NCI-H460 (cell line): ENCODE data around the gene PRKRIP1. TPM values are rescaled to one million over a fixed set of nuclear protein-coding genes. Genes with fewer than 3 reads are reported as not detected.
A peak's percentile ranks its signal among the peaks of the same experiment; 100 is the strongest.
"Not testable (repeated sequence)": the region's sequence is repeated elsewhere in the genome, so short reads cannot be mapped to it uniquely, and the experiment has no call there.

ENCODE experiments used
- DNase-seq: peaks from one replicate; pipeline ENCODE4 v3.0.0-alpha.2; 2016; ENCODE audit warnings: low read depth; ENCODE audit errors: extremely low read depth
- total RNA-seq: library from RNA; depleted of rRNA; stranded (reverse); fragments of >200 nt; shearing (Covaris generic); gene quantifications from 2 replicates; pipeline ENCODE4 v1.2.3, GENCODE V29; 2014

PRKRIP1 gene
- total RNA-seq, 1 experiment from 2014 or later = 17.4 TPM

DNA sequence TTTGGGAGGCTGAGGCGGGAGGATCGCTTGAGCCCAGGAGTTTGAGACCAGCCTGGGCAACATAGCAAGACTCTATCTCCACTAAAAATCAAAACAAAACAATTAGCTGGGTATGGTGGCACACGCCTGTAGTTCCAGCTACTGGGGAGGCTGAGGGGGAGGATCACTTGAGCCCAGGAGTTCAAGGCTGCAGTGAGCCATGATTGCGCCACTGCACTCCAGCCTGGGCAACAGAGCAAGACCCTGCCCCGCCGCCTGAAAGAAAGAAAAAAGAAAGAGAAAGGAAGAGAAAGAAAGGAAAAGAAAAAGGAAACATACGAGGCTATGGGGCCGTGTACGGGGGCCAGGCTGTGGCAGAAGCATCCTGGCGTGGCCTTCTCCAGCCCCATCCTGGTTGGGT, 58.8 kb downstream of the PRKRIP1 start:
- DNase-seq = not testable (repeated sequence)

DNA sequence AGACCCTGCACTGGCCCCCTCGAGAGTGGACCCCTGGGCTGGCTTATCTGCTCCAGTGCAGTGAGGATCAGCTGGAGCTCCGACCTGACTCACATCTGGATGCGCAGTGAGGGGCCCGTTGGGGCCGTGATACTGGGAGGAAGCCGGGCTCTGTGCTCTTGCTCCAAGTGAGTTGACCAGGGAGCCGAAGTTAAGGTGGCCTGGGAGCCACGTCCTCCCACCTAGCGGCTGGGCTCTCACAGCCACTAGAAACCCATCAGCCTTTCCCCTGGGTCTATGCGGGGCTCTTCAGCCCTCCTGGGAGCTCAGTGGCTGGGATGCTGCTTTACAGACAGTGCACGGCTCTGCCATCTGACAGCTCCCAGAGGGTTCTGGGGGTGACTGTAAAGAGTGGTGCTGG, 59.4 kb downstream of the PRKRIP1 start:
- DNase-seq = no peak

DNA sequence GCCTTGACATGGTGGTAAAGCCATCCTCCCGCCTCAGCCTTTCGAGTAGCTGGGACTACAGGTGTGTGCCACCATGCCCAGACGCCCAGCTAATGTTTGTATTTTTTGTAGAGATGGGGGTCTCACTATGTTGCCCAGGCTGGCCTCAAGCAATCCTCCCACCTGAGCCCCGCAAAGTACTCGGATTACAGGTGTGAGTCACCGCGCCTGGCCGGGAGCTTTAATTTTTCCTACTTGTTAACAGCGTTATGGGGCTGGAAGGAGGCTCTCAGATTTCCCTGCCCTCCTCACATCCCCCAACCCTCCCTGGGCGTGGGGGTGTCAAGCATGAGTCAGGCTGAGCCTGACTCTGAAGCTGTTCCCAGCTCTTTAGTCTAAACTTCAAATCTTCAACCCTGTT, 60.2 kb downstream of the PRKRIP1 start:
- no peak for DNase-seq

DNA sequence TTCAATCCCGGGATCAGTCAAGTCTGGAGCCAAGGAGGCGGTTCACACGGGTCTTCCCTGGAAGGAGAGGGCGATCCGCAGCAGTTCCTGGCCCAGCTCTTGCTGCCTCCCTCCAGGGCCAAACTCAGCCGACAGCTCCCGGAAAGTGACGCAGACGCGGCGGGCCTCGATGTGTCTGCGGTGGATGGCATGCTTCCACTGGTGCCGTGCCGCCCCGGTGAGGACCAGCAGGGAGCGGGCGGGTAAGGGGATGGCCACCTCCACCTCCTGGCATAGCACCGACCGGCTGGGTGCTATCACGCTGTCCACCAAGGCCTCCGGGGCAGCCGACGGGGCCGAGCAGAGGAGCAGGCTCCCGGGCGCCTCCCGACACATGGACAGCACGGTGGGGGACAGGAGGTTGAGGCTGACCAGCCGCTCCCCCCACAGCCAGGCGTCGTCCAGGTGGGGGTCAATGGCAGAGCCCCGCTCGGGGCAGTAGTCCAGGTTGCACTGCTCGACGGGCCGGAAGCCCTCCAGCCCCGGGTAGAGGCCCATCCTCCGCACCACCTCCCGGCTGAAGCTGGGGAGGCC, 61.3 kb downstream of the PRKRIP1 start:
- DNase-seq = no peak

DNA sequence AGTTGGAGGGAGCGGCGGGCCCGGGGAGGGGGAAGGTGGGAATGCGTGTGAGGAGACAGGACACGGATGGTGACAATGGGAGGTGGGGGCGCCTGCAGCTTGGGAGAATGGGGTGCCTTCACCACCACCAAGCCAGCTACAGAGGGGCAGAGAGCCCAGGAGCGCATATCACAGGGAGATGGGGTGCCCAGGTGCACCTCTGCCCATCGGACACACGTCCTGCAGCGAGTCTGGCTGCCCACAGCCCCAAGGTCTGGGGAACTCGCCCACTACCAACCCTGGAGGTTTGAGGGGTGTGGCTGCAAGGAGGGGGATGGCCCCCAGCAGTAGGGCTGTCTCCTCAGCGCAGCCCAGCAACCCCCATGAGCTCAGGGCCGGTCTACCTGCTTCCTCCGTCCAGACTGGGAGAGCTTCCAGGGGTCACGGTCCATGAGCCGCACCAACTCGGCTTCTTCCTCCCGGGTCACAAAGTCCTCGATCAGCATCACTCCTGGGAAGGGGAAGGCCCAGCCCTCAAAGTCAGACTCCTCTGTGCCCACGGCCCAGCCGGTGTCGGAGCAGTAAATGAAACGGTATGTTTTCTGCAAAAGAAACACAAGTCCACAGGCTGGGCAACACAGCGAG, 63.2 kb downstream of the PRKRIP1 start:
- no peak for DNase-seq

DNA sequence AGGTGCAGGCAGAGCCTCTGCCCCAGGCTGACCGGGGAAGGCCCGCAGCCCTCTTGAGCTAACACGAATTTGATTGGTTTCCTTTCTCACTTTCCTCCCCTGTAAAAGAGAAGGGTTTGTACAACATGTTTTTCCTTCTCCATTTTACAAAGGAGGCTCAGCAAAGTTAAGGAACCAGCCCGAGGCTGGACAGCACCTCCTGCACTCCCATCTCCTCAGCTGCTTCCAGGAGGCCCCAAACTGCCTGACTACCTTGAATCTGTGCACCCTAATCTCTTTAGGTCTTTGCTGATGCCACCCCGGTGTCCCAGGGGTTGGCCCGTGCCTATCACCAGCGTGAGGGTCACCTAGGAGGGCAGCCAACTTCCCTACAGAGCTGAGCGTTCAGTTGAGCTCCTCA, 64.3 kb downstream of the PRKRIP1 start:
- DNase-seq = no peak

DNA sequence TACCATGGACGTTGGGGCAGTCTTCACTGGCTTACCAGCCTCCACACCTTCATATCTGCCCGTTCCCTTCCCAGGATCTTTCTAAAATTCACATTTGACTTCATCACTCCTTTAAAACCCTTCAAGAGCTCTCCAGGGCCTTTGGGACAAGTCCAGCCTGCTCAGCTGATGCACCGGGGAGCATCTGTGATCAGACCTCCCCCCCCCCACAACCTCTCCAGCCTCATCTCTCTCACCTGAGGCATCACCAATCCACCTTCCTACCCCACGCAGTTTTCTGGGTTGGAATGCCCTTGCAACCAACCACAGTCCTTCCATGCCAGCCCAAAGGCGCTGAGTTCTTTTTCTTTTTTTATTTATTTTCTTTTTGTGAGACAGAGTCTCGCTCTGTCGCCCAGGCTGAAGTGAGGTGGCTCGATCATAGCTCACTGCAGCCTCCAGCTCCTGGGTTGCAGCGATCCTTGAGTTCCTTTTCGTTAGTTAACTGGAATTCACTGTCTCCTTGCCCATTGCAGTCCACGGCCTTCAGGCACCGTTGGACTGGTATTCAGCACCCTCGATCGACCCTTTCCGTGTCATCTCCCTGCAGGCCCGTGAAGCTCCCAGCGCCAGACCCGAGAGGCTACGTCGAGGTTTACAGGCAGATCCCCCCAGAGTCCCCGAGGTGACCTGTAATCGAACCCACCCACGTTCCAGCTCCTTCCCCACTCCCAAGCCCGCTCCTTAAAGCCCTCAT, 67.8 kb downstream of the PRKRIP1 start:
- DNase-seq = no peak

DNA sequence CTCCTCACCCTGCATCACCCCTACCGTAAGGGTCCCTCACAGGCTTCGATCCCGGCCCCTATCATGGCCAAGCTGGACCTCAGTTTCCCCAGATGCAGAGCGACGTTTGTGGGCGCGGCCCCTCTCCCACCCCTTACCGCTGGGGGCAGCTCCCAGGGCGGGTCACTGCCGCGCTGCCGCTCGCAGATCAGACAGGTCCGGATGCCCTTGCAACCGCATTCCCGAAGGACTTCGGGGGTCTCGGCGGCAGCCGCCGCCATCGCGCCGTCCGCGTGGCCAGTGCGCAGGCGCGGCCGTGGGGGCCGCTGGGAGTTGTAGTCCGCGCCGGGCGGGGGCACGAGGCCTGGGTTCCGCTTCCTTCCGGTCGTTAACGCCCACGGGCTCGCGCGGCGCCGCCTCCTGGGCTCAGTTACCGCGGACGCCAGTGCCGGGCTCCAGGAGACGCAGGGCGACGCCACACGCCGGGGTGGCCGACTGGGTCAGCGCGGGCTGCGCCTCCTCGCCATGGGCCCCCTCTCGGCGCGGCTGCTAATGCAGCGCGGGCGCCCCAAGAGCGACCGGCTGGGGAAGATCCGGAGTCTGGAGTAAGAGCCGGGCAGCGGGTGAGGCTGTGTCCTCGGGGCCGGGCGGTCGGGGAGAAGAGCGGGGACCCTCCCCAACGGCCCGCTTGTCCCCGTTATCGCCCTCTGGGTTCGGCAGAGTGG, 68.6 kb downstream of the PRKRIP1 start, which contains the start of the genes ALKBH4 and LRWD1:
Gene ALKBH4, minus strand, starts transcription at position 287 of the 704 bp plus-strand sequence. Its CDS starts 27 bp downstream, at position 260.
Gene LRWD1, plus strand, starts transcription at position 408 of the 704 bp plus-strand sequence. Its CDS starts 97 bp downstream, at position 505.
- DNase-seq = peak; percentile 89

DNA sequence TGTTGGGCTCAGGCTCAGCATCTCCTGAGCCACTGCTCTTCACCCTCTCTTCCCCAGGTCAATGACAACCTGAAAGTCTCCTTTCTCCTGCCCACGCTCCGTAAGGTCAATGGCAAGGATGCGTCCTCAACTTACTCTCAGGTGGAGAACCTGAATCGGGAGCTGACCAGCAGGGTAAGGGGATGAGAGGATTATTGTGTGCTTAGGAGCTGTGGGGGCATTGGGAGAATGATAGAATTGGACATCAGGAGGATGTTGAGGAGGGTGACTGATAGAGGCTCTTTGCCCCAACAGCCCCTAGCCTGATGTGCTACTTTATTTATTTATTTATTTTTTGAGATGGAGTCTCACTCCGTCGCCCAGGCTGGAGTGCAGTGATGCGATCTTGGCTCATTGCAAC, 69.9 kb downstream of the PRKRIP1 start:
- DNase-seq = no peak

DNA sequence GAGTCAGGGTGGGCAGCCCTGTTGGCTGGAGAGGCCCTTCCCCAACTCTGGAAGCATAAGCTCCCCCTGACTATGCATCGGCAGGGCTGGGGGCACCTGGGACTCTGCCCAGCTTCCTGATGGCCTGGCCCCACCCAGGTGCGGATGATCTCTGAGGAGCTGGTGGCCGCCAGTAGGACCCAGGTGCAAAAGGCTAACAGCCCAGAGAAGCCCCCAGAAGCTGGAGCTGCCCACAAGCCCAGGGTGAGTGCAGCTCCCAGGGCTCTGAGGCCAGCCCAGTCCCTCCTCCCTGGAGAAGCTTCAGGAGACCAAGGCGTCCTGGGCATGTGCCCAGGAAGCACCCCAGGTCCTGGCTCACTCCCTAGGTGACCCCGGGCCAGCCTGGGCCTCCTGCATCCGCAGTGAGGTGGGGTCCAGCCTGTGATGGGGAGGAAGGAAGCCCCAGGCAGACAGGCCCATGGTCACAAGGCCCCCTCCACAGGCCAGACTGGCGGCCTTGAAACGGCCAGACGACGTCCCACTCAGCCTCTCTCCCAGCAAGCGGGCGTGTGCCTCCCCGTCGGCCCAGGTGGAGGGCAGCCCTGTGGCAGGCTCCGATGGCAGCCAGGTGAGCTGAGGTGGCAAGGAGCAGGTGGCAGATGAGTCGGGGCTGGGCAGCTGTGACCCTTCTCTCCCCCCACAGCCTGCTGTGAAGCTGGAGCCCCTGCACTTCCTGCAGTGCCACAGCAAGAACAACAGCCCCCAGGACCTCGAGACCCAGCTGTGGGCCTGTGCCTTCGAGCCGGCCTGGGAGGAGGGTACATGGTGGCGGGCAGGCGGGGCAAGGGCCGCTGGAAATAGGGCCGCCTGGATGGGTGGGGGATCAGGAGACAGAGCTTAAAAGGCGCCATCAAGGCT, 71.7 kb downstream of the PRKRIP1 start:
- no peak for DNase-seq

DNA sequence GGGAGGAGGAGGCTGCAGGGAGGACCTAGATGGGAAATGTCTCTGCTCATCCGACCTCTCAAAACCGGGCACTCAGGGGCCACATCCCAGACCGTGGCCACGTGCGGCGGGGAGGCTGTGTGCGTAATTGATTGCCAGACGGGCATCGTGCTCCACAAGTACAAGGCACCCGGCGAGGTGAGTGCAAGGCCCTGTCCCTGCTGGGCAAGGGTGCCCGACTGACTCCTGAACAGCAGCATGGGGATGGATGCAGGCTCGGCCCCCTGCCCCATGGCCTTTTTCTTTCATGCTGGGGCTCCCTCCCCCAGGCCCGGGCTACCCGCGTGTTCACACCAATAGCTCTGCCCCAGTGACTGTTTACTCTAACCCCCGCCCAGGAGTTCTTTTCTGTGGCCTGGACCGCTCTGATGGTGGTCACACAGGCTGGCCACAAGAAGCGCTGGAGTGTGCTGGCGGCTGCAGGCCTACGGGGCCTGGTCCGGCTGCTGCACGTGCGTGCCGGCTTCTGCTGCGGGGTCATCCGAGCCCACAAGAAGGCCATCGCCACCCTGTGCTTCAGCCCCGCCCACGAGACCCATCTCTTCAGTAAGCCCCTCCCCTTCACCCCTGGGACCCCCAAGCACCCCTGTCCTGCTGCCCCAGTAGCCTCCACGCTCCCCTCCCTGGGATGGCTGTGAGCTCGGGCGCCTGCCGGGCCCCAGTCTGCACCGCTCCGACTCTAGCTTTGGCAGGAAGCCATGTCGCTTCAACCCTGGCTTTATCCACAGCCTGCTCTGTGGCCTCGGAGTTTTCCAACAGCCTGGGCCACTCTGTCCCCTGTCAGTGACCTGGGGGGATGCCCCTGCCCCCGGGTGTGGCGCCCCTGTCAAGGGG, 72.6 kb downstream of the PRKRIP1 start:
- no peak for DNase-seq

DNA sequence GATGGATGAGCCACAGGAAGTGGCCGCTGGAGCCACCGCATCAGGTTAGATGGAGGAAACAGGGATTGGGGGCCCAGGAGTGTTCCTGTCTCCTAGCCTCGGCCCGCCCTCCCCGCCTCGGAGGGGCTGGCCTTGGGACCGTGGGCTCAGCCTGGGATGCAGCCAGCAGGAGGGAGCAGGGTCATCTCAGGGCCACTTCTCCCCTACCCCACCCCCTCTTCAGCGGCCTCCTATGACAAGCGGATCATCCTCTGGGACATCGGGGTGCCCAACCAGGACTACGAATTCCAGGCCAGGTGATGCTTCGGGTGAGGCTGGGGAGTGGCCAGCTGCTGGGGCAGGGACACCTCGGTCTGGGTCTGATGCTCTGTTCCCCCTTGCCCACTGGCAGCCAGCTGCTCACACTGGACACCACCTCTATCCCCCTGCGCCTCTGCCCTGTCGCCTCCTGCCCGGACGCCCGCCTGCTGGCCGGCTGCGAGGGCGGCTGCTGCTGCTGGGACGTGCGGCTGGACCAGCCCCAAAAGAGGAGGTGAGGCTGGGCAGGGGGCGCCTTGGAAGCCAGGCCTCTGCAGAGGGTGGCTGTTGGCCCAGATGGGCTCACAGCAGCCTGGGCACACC, 73.3 kb downstream of the PRKRIP1 start:
- no peak for DNase-seq

DNA sequence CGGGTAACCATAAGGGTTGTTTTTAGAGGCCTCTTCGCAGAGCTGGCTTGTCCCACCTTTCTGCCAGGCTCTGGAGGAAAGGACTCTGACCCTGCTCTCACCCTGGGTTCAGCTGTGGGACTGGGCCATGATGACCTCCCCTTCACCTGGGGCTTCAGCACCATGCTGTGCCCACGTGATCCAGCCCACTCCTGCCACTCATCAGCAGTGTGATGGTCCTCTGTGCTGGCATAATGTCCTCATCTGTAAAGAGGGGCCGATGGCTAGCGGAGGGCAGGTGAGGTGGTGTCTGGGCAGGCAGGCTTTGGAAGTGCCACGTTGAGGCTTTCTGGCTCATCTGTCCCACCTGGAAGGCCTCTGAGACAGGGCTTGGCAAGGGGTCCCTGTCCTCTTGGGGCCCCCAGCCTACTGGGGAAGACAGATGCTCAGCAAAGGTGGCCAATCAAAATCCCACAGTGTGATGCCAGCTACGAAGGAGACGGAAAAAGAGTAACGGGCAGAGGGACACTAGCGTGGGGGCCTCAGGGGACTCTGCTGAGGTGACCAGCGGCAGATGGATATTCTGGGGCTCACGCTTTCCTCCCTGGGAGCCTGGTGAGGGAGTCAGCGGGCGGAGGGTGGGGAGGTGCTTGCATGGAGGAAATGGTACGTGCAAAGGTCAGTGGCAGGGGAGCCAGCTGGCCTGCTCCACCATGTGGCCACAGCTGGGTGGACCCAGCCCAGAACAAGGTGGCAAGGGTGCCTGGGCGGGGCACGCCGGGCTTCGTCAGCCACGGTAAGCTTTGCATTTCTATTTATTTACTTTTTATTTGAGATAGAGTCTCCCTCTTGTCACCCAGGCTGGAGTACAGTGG, 74.0 kb downstream of the PRKRIP1 start:
- DNase-seq = no peak

DNA sequence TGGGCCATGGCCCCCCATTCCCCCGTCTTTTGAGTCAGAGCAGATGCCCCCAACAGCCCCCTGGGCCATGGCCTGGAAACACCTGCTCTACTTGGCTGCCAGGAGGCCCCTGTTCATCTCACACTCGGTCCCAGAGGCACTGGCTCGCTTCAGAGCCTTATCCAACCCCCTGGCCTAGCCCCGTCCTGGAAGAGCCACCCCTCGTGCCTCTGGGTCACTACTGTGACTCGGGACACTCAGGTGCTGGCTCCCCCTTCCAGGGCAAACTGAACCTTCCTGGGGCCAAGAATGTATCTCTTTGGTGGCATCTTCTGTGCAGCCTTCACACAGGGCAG, 75.6 kb downstream of the PRKRIP1 start:
- no peak for DNase-seq

DNA sequence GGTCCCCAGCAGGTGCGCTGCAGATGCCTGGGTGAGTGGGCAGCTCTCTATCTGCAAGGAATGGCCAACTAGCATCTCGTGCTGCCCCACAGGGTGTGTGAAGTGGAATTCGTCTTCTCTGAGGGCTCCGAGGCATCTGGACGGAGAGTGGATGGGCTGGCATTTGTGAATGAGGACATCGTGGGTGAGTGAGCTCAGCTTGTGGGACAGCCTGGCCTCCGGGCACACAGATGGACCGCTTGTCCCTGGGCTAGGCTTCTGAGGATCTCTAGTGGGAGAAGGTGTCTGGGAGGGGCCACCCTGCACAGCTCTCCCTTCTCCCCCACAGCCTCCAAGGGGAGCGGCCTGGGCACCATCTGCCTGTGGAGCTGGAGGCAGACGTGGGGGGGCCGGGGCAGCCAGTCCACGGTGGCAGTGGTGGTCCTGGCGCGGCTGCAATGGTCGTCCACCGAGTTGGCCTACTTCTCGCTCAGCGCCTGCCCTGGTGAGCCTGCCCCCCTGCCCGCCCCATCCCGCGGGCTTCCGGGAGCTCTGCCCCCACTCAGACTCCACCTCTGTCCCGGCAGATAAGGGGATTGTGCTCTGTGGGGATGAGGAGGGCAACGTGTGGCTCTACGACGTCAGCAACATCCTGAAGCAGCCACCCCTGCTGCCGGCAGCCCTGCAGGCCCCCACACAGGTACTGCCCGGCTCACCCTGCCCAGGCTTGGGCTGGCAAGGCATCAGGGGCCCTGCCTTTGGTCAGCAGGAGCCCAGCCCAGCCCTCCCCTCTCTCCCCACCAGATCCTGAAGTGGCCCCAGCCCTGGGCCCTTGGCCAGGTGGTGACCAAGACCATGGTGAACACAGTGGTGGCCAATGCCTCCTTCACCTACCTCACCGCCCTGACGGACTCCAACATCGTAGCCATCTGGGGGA, 76.2 kb downstream of the PRKRIP1 start:
- DNase-seq = no peak

DNA sequence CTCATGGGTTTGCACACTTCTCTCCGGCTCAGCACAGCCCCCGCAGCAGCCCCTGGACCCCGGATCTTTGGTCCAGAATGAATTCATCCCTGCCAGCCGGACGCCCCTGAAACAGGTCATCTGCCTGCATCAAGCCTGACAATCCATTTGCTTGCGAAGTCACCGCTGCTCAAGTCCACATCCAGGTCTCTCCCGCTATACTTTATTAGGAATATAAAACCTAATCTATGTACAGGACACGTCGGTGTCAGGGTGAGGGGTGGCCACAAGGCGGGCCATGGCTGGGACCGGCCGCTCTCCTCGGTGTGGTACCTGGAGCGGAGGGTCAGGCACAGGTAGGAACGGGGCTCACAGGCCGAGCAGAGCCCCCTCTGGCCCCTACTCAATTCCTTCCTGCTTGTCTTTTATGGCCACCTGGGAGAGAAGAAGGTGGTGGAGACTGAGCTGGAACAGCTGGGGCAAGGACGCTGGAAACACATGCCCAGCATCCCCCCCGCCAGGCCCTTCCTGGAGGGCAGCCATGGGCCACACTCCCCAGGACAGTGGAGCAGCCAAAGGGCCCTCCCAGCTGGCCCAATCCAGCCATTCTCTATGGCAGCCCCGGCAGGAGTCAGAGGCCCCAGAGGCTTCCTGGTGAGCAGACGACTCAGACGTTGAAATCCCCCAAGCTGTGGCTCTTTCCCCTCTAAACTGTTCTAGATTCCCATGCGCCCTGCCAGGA, 77.3 kb downstream of the PRKRIP1 start:
- DNase-seq = no peak
